GM20431 (cell line): ENCODE results near the gene IQSEC1.

Source experiments
- in situ Hi-C: fragments of 300-500 bp; cut with MseI, MboI; formaldehyde crosslinking; loops from one replicate; pipeline ENCODE4 v1.15.0; 2020; ENCODE audit warnings: low sequenced_read_pairs; ENCODE audit not compliant: unreplicated experiment

The IQSEC1 gene

GRCh38 chr3:12964711-12965612 is 108.3 kb downstream of the IQSEC1 start:
- in situ Hi-C loops = no loop called here

- in situ Hi-C loops = no loop called here
These were observed 109.1 kb downstream of the IQSEC1 start for GRCh38 chr3:12963922-12964701.

GRCh38 chr3:12963231-12963896 is 109.9 kb downstream of the IQSEC1 start:
- in situ Hi-C loops = no loop called here

- in situ Hi-C loops = no loop called here
These were observed 110.9 kb downstream of the IQSEC1 start for GRCh38 chr3:12962292-12962691.

GRCh38 chr3:12961697-12962036 is 111.6 kb downstream of the IQSEC1 start:
- in situ Hi-C loops = no loop called here

GRCh38 chr3:12961007-12961696 is 112.1 kb downstream of the IQSEC1 start:
- in situ Hi-C loops = no loop called here

GRCh38 chr3:12960497-12960896 is 112.7 kb downstream of the IQSEC1 start:
- in situ Hi-C loops = no loop called here

GRCh38 chr3:12959838-12960378 is 113.3 kb downstream of the IQSEC1 start:
- in situ Hi-C loops = no loop called here

- in situ Hi-C loops = no loop called here
These were observed 113.8 kb downstream of the IQSEC1 start for GRCh38 chr3:12959410-12959809.

- in situ Hi-C loops = no loop called here
These were observed 115.1 kb downstream of the IQSEC1 start for GRCh38 chr3:12957824-12958792.

- in situ Hi-C loops = no loop called here
These were observed 115.9 kb downstream of the IQSEC1 start for GRCh38 chr3:12957339-12957738.

GRCh38 chr3:12956316-12956660 is 116.9 kb downstream of the IQSEC1 start:
- in situ Hi-C loops = no loop called here

- in situ Hi-C loops = no loop called here
These were observed 117.4 kb downstream of the IQSEC1 start for GRCh38 chr3:12955651-12956315.

GRCh38 chr3:12954891-12955650 is 118.2 kb downstream of the IQSEC1 start:
- in situ Hi-C loops = no loop called here

GRCh38 chr3:12954180-12954579 is 119.0 kb downstream of the IQSEC1 start:
- in situ Hi-C loops = no loop called here

- in situ Hi-C loops = no loop called here
These were observed 119.8 kb downstream of the IQSEC1 start for GRCh38 chr3:12953201-12953995.
